CD4-positive, alpha-beta T cell (primary cell): ENCODE results near the gene C9orf78. TPM values are rescaled to one million over a fixed set of nuclear protein-coding genes. Genes with fewer than 3 reads are reported as not detected.

Experiments
- ATAC-seq: fragments of 200-7000 bp; cut with Tn5 transposase; one replicate; pipeline ENCODE4 v1.10.0; 2022; ENCODE audit warnings: mild to moderate bottlenecking; ENCODE audit not compliant: poor library complexity
- CTCF ChIA-PET: fragments of 350-600 bp; sonication (Branson Sonifier 250); formaldehyde crosslinking; loops from one replicate; lab custom pipeline; 2021; ENCODE audit warnings: antibody characterized with exemption, inconsistent platforms; lab: Charles Lee
- POLR2A ChIA-PET: fragments of 350-600 bp; sonication (Branson Sonifier 250); formaldehyde crosslinking; loops from one replicate; lab custom pipeline; 2021; ENCODE audit warnings: antibody characterized with exemption, inconsistent platforms; lab: Charles Lee
- DNase-seq, 14 experiments: peaks; one replicate each; pipeline ENCODE4 v3.0.0-alpha.2; 2013 to 2020; ENCODE audit warnings: mixed read lengths in 2 of 14
- H3K27ac ChIP-seq, 2 donors: one replicate each; pipeline versions ENCODE4 v1.5.1 to v1.7.0; 2013; ENCODE audit warnings: low read length in 2 of 2, low read depth in 1 of 2, mild to moderate bottlenecking in 1 of 2
- H3K27me3 ChIP-seq, 2 experiments: 1 replicate in 1 of 2; 2 replicates in 1 of 2; pipeline versions ENCODE4 v1.6.1 to v1.7.0; 2013; ENCODE audit warnings: low read length in 2 of 2, control low read depth in 1 of 2, mild to moderate bottlenecking in 1 of 2, moderate library complexity in 1 of 2; ENCODE audit not compliant: insufficient read depth in 2 of 2, control insufficient read depth in 1 of 2
- H3K36me3 ChIP-seq: one replicate; pipeline ENCODE4 v1.6.1; 2013; ENCODE audit warnings: low read length, control low read depth; ENCODE audit not compliant: insufficient read depth
- H3K4me1 ChIP-seq: one replicate; pipeline ENCODE4 v1.6.1; 2013; ENCODE audit warnings: low read length, control low read depth; ENCODE audit not compliant: insufficient read depth
- H3K4me3 ChIP-seq: one replicate; pipeline ENCODE4 v1.5.1; 2013; ENCODE audit warnings: mild to moderate bottlenecking, low read length, moderate library complexity
- H3K9me3 ChIP-seq, 2 experiments: 1 replicate in 1 of 2; 2 replicates in 1 of 2; pipeline versions ENCODE4 v1.6.1 to v1.7.0; 2013; ENCODE audit warnings: low read length in 2 of 2, mild to moderate bottlenecking in 2 of 2, control low read depth in 1 of 2, moderate library complexity in 1 of 2; ENCODE audit not compliant: control insufficient read depth in 1 of 2, insufficient read depth in 1 of 2
- H3K27ac Mint-ChIP-seq: one replicate; pipeline ENCODE4 v1.8.0; 2020; ENCODE audit warnings: mixed read lengths
- H3K27me3 Mint-ChIP-seq: one replicate; pipeline ENCODE4 v1.8.0; 2021; ENCODE audit warnings: mixed read lengths
- H3K36me3 Mint-ChIP-seq: one replicate; pipeline ENCODE4 v1.8.0; 2021; ENCODE audit warnings: low read depth, mixed read lengths
- H3K4me1 Mint-ChIP-seq: one replicate; pipeline ENCODE4 v1.8.0; 2021; ENCODE audit warnings: low read depth, mixed read lengths
- H3K4me3 Mint-ChIP-seq: one replicate; pipeline ENCODE4 v1.8.0; 2020; ENCODE audit warnings: mild to moderate bottlenecking, mixed read lengths
- H3K9me3 Mint-ChIP-seq: one replicate; pipeline ENCODE4 v1.8.0; 2020; ENCODE audit warnings: mixed read lengths
- CTCF ChIP-seq: fragments of 200-600 bp; IDR thresholded peaks from one replicate; pipeline ENCODE4 v1.8.0; 2022; ENCODE audit warnings: antibody characterized with exemption, mild to moderate bottlenecking
- intact Hi-C, 2 experiments: fragments of 100-400 bp; cut with DNase I in 1 of 2; cut with micrococcal nuclease in 1 of 2; formaldehyde crosslinking; loops; one replicate each; pipeline versions ENCODE4 v1.15.1 to v1.9.0; 2023 to 2025; cut with DNase I, micrococcal nuclease
- total RNA-seq, 174 experiments: library from RNA in 2 of 174; stranded (reverse) in 2 of 174; gene quantifications; one replicate each; pipeline ENCODE4 v1.2.3 and lab custom pipeline; 2021 to 2026

The C9orf78 gene
- total RNA-seq, 2 experiments from 2014 or later: 145 to 159 TPM

GRCh38 chr9:129875687-129876395 is 40.8 kb upstream of the C9orf78 start:
- Mint-ChIP-seq H3K36me3 (peaks cover 62% of the 10 kb centered on the region), H3K4me3 (no peak overlapping the region), H3K9me3 (no peaks in the 10 kb centered on the region), H3K27ac (no peak overlapping the region), H3K27me3 (no peaks in the 10 kb centered on the region), H3K4me1 (peaks cover 21% of the 10 kb centered on the region)
- no peaks in the 10 kb centered on the region for H3K27me3 ChIP-seq
- ChIA-PET CTCF (no interaction called here), POLR2A (interaction anchor here (1.8 kb wide), 1 partner anchor 11 kb away, joined by 5 read pairs; no protein-coding TSS in a partner anchor)
- peaks cover 53% of the 10 kb centered on the region for H3K4me1 ChIP-seq
- ATAC-seq (no peak), DNase-seq (no peak)
- H3K4me3 ChIP-seq: no peak overlapping the region
- TF ChIP-seq CTCF: no peak
- intact Hi-C loops: no loop called here
- H3K9me3 ChIP-seq: no peaks in the 10 kb centered on the region
- H3K27ac ChIP-seq: no peak overlapping the region
- peaks cover 50% of the 10 kb centered on the region for H3K36me3 ChIP-seq

- no peak for TF ChIP-seq CTCF
- Mint-ChIP-seq H3K9me3 (no peaks in the 10 kb centered on the region), H3K36me3 (peaks cover 66% of the 10 kb centered on the region), H3K4me3 (no peak overlapping the region), H3K27ac (no peak overlapping the region), H3K27me3 (no peaks in the 10 kb centered on the region), H3K4me1 (peaks cover 25% of the 10 kb centered on the region)
- Histone ChIP-seq H3K27me3 (no peaks in the 10 kb centered on the region), H3K9me3 (no peaks in the 10 kb centered on the region), H3K36me3 (peaks cover 54% of the 10 kb centered on the region), H3K4me3 (no peak overlapping the region), H3K4me1 (peaks cover 60% of the 10 kb centered on the region), H3K27ac (no peak overlapping the region)
- ATAC-seq (no peak), DNase-seq (peak in 1 of 14 experiments; percentile 47)
- intact Hi-C loops: no loop called here
- CTCF ChIA-PET: no interaction called here
- POLR2A ChIA-PET: interaction anchor here (1.8 kb wide), 1 partner anchor 12 kb away, joined by 5 read pairs; no protein-coding TSS in a partner anchor
Measured at GRCh38 chr9:129875181-129875611, 40.1 kb upstream of the C9orf78 start.

- H3K4me3 Mint-ChIP-seq: no peak overlapping the region
- Histone ChIP-seq H3K9me3 (no peaks in the 10 kb centered on the region), H3K27ac (no peak overlapping the region), H3K4me3 (no peak overlapping the region), H3K4me1 (peaks cover 67% of the 10 kb centered on the region), H3K27me3 (no peaks in the 10 kb centered on the region), H3K36me3 (peaks cover 60% of the 10 kb centered on the region)
- ATAC-seq: no peak
- peaks cover 70% of the 10 kb centered on the region for H3K36me3 Mint-ChIP-seq
- no peaks in the 10 kb centered on the region for H3K9me3 Mint-ChIP-seq
- H3K27me3 Mint-ChIP-seq: no peaks in the 10 kb centered on the region
- peak overlapping the region; percentile 85 for H3K27ac Mint-ChIP-seq
- ChIA-PET POLR2A (no interaction called here), CTCF (no interaction called here)
- intact Hi-C loops: no loop called here
- H3K4me1 Mint-ChIP-seq: peaks cover 31% of the 10 kb centered on the region
- no peak for DNase-seq
- TF ChIP-seq CTCF: no peak
Measured at GRCh38 chr9:129874261-129875101, 39.4 kb upstream of the C9orf78 start.
